ENCODE data around the gene SIAH2.

DNA sequence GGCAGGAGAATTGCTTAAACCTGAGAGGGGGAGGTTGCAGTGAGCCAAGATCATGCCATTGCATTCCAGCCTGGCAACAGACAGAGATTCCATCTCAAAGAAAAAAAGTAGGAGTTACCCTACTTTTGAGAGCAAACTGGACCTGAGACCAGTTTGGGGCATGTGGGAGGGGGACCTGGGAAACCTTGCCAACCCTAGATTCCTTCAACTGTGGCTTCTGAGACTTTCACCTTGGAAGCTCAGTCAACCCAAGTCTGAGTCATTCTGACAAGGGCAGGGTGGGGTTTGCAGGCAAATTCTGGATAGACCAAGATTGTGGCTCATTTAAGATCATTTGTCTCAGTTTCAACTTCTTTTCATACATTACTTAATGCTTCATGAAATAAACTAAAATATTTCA is 23.8 kb upstream of the SIAH2 start:
- TF ChIP-seq, protein P1, sequence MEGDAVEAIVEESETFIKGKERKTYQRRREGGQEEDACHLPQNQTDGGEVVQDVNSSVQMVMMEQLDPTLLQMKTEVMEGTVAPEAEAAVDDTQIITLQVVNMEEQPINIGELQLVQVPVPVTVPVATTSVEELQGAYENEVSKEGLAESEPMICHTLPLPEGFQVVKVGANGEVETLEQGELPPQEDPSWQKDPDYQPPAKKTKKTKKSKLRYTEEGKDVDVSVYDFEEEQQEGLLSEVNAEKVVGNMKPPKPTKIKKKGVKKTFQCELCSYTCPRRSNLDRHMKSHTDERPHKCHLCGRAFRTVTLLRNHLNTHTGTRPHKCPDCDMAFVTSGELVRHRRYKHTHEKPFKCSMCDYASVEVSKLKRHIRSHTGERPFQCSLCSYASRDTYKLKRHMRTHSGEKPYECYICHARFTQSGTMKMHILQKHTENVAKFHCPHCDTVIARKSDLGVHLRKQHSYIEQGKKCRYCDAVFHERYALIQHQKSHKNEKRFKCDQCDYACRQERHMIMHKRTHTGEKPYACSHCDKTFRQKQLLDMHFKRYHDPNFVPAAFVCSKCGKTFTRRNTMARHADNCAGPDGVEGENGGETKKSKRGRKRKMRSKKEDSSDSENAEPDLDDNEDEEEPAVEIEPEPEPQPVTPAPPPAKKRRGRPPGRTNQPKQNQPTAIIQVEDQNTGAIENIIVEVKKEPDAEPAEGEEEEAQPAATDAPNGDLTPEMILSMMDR (IDR thresholded peaks at IDR 0.05): no peak
- TF ChIP-seq ZFX (IDR thresholded peaks at IDR 0.05; ENCODE audit: borderline replicate concordance): no peak
